Measurements from ENCODE around the gene RIC8A. TPM values are rescaled to one million over a fixed set of nuclear protein-coding genes. Genes with fewer than 3 reads are reported as not detected.

The RIC8A gene
- polyA plus RNA-seq, 1 experiment, result 242 TPM

DNA sequence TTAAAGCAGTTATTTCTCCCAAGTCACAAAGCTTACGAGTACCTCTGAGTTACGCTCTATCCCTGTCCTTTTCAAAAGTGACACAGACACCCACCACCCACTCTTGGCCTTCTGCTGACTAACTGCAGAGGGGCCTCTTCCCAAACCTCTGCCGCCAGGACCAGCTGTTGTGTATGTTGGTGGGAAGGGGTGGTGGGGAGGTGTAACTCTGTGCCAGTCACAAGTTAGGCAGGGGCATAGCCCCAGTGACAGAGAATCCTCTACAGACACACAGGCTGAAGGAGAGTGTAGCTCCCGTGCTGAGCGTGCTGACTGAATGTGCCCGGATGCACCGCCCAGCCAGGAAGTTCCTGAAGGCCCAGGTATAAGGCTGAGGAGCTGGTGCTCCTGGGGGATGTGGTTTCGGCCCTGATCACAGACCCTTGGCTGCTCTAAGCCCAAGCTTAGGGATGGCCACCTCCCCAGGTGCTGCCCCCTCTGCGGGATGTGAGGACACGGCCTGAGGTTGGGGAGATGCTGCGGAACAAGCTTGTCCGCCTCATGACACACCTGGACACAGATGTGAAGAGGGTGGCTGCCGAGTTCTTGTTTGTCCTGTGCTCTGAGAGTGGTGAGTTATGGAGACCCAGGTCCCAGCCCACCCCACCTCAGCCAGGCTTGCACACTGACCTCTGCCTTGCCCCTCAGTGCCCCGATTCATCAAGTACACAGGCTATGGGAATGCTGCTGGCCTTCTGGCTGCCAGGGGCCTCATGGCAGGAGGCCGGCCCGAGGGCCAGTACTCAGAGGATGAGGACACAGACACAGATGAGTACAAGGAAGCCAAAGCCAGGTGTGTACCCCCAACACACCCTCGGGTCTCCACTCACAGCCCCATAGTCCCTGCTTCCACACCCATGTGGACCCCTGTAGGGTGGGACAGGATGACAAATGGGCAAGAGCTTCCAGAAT lies 4.9 kb downstream of the RIC8A start:
- Histone ChIP-seq H3K36me3 (ENCODE audit: control insufficient read depth, insufficient read depth, low read length) (peaks cover 52% of the 10 kb centered on the region), H3K27me3 (ENCODE audit: control insufficient read depth, insufficient read depth, low read length) (no peaks in the 10 kb centered on the region), H3K4me3 (ENCODE audit: low read depth, low read length) (no peak overlapping the region)
- TF ChIP-seq, protein P1, sequence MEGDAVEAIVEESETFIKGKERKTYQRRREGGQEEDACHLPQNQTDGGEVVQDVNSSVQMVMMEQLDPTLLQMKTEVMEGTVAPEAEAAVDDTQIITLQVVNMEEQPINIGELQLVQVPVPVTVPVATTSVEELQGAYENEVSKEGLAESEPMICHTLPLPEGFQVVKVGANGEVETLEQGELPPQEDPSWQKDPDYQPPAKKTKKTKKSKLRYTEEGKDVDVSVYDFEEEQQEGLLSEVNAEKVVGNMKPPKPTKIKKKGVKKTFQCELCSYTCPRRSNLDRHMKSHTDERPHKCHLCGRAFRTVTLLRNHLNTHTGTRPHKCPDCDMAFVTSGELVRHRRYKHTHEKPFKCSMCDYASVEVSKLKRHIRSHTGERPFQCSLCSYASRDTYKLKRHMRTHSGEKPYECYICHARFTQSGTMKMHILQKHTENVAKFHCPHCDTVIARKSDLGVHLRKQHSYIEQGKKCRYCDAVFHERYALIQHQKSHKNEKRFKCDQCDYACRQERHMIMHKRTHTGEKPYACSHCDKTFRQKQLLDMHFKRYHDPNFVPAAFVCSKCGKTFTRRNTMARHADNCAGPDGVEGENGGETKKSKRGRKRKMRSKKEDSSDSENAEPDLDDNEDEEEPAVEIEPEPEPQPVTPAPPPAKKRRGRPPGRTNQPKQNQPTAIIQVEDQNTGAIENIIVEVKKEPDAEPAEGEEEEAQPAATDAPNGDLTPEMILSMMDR (IDR thresholded peaks at IDR 0.05; ENCODE audit: insufficient read depth, low read depth, low read length), result no peak
- ChIA-PET CTCF (interaction anchor here (0.9 to 1.3 kb wide), 2 partner anchors 15 to 38 kb away, joined by 3 read pairs; no protein-coding TSS in a partner anchor), POLR2A (no interaction called here)
- DNase-seq (ENCODE audit: low read depth), result no peak

DNA sequence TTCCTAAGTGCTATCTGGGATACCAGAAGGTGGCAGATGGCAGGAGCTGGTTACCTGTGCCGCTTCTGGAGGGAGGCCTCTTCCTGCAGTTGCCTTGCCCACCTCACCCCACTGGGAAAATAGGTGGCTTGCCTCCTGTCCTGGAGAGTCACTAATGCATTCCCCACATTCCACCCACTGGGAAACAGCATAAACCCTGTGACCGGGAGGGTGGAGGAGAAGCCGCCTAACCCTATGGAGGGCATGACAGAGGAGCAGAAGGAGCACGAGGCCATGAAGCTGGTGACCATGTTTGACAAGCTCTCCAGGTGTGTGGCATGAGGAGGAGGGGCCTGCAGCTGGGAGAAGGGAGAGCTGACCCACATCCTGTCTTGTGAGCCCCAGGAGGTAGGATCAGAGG lies 5.6 kb downstream of the RIC8A start:
- Histone ChIP-seq H3K36me3 (ENCODE audit: control insufficient read depth, insufficient read depth, low read length) (peaks cover 52% of the 10 kb centered on the region), H3K4me3 (ENCODE audit: low read depth, low read length) (no peak overlapping the region), H3K27me3 (ENCODE audit: control insufficient read depth, insufficient read depth, low read length) (no peaks in the 10 kb centered on the region)
- TF ChIP-seq, protein P1 (IDR thresholded peaks at IDR 0.05; ENCODE audit: insufficient read depth, low read depth, low read length), result no peak
- ChIA-PET CTCF (interaction anchor here (0.9 kb wide), 1 partner anchor 37 kb away, joined by 3 read pairs; no protein-coding TSS in a partner anchor), POLR2A (no interaction called here)
- DNase-seq (ENCODE audit: low read depth), result no peak

DNA sequence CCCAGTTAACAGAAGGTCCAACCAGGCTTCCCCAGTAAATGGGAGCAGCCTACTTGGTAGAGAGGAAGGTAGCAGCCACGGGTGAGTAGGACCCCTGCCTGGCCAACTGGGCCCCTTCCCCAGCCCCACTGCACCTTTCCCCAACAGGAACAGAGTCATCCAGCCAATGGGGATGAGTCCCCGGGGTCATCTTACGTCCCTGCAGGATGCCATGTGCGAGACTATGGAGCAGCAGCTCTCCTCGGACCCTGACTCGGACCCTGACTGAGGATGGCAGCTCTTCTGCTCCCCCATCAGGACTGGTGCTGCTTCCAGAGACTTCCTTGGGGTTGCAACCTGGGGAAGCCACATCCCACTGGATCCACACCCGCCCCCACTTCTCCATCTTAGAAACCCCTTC lies 6.6 kb downstream of the RIC8A start:
- ChIA-PET POLR2A (no interaction called here), CTCF (interaction anchor here (0.7 kb wide), 1 partner anchor 21 kb away, joined by 3 read pairs; no protein-coding TSS in a partner anchor)
- H3K36me3 ChIP-seq (ENCODE audit: control insufficient read depth, insufficient read depth, low read length), result peaks cover 54% of the 10 kb centered on the region
- DNase-seq (ENCODE audit: low read depth), result no peak
- H3K27me3 ChIP-seq (ENCODE audit: control insufficient read depth, insufficient read depth, low read length), result no peaks in the 10 kb centered on the region
- TF ChIP-seq, protein P1 (IDR thresholded peaks at IDR 0.05; ENCODE audit: insufficient read depth, low read depth, low read length), result no peak
- H3K4me3 ChIP-seq (ENCODE audit: low read depth, low read length), result no peak overlapping the region

DNA sequence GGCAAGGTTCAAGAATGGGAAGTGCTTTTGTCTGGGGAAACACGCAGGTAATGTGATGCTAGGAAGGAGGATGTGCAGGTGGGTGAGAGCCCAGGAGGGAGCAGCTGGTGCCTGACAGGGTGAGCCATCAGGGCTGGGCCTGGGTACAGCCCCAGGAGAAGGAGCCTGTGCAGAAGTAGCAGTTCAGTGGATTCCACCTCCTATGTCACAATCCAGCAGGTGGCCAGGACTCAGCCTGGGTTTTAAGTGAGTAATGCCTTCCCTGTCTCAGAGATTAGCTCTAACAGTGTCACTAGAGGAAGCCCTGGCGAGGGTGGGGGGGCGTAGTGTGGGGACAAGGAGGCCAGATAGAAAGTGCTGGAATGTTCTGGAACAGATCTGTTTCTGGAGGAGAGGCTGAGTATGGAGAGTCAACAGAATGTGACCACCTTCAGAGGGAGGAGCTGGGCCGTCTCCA lies 8.1 kb downstream of the RIC8A start:
- CTCF ChIA-PET, result interaction anchor here (1.1 to 1.2 kb wide), 2 partner anchors 20 to 149 kb away, joined by 3 read pairs; no protein-coding TSS in a partner anchor
- H3K27me3 ChIP-seq (ENCODE audit: control insufficient read depth, insufficient read depth, low read length), result no peaks in the 10 kb centered on the region
- no peak overlapping the region for H3K4me3 ChIP-seq (ENCODE audit: low read depth, low read length)
- DNase-seq (ENCODE audit: low read depth), result no peak
- TF ChIP-seq, protein P1 (IDR thresholded peaks at IDR 0.05; ENCODE audit: insufficient read depth, low read depth, low read length), result no peak
- POLR2A ChIA-PET, result no interaction called here
- H3K36me3 ChIP-seq (ENCODE audit: control insufficient read depth, insufficient read depth, low read length), result peaks cover 46% of the 10 kb centered on the region
